IMR-90 (cell line): ENCODE results near the gene HGD. TPM values are rescaled to one million over a fixed set of nuclear protein-coding genes. Genes with fewer than 3 reads are reported as not detected.

Experiments used
- ATAC-seq: fragments of 200-7000 bp; cut with Tn5 transposase; 2 replicates; pipeline ENCODE4 v1.9.1; 2020; ENCODE audit warnings: low read depth, mild to moderate bottlenecking, moderate library complexity
- BruUV-seq: library from RNA; stranded (reverse); fragments of 400-500 nt; replicated peaks from 2 replicates; lab custom pipeline; 2021; lab: Mats Ljungman, UMichigan
- CTCF ChIA-PET: fragments of 300-600 bp; formaldehyde crosslinking; extraction: SDS; loops from one replicate; lab custom pipeline; 2021; ENCODE audit warnings: antibody characterized with exemption; lab: Yijun Ruan, JAX
- POLR2A ChIA-PET: fragments of 300-600 bp; sonication (Branson Sonifier 250); formaldehyde crosslinking; loops from one replicate; lab custom pipeline; 2022; ENCODE audit warnings: antibody characterized with exemption; ENCODE audit not compliant: unreplicated experiment; lab: Charles Lee
- DNase-seq: peaks from one replicate; pipeline ENCODE4 v3.0.0; 2013
- H2AFZ ChIP-seq: replicated peaks from 2 replicates; pipeline ENCODE3; 2013; ENCODE audit warnings: low read length, mild to moderate bottlenecking; ENCODE audit not compliant: poor library complexity
- H2AK5ac ChIP-seq: 2 replicates; pipeline ENCODE4 v1.6.1; 2013; ENCODE audit warnings: low read depth, low read length, inconsistent platforms
- H2AK9ac ChIP-seq: replicated peaks from 2 replicates; pipeline ENCODE3; 2013; ENCODE audit warnings: mild to moderate bottlenecking, low read depth, low read length, moderate library complexity; ENCODE audit not compliant: poor library complexity
- H2BK120ac ChIP-seq: 2 replicates; pipeline ENCODE4 v1.6.1; 2013; ENCODE audit warnings: low read depth, low read length, inconsistent platforms
- H2BK15ac ChIP-seq: 3 replicates; pipeline ENCODE4 v1.6.1; 2013; ENCODE audit warnings: low read depth, low read length, inconsistent platforms
- H2BK20ac ChIP-seq: 2 replicates; pipeline ENCODE4 v1.6.1; 2013; ENCODE audit warnings: low read depth, mild to moderate bottlenecking, inconsistent platforms, low read length, moderate library complexity
- H2BK5ac ChIP-seq: 2 replicates; pipeline ENCODE4 v1.6.1; 2013; ENCODE audit warnings: mild to moderate bottlenecking, low read depth, low read length, inconsistent platforms; ENCODE audit not compliant: poor library complexity, severe bottlenecking
- H3K14ac ChIP-seq: replicated peaks from 2 replicates; pipeline ENCODE4 v1.6.1; 2013; ENCODE audit warnings: low read depth, low read length, inconsistent platforms
- H3K18ac ChIP-seq: 2 replicates; pipeline ENCODE4 v1.6.1; 2013; ENCODE audit warnings: low read depth, low read length, control low read depth
- H3K23ac ChIP-seq: 2 replicates; pipeline ENCODE4 v1.6.1; 2013; ENCODE audit warnings: low read depth, low read length, inconsistent platforms
- H3K27ac ChIP-seq: 2 replicates; pipeline ENCODE4 v1.5.1; 2013; ENCODE audit warnings: mild to moderate bottlenecking, control low read depth, low read length; ENCODE audit not compliant: insufficient read depth
- H3K27me3 ChIP-seq: 2 replicates; pipeline ENCODE4 v1.6.1; 2013; ENCODE audit warnings: low read length; ENCODE audit not compliant: control insufficient read depth, insufficient read depth
- H3K36me3 ChIP-seq: 2 replicates; pipeline ENCODE4 v1.6.1; 2013; ENCODE audit warnings: low read length, mixed read lengths; ENCODE audit not compliant: control insufficient read depth, insufficient read depth
- H3K4ac ChIP-seq: 2 replicates; pipeline ENCODE4 v1.6.1; 2013; ENCODE audit warnings: low read depth, low read length, inconsistent platforms
- H3K4me1 ChIP-seq: 2 replicates; pipeline ENCODE4 v1.6.1; 2013; ENCODE audit warnings: low read length, mixed read lengths; ENCODE audit not compliant: control insufficient read depth, insufficient read depth
- H3K4me2 ChIP-seq: 2 replicates; pipeline ENCODE4 v1.6.1; 2013; ENCODE audit warnings: low read depth, mild to moderate bottlenecking, control low read depth, low read length, moderate library complexity
- H3K4me3 ChIP-seq: 2 replicates; pipeline ENCODE4 v1.5.1; 2013; ENCODE audit warnings: low read depth, mild to moderate bottlenecking, control low read depth, low read length, moderate library complexity; ENCODE audit not compliant: insufficient read depth
- H3K56ac ChIP-seq: 2 replicates; pipeline ENCODE4 v1.6.1; 2013; ENCODE audit warnings: low read length, inconsistent platforms; ENCODE audit not compliant: insufficient read depth; ENCODE audit errors: extremely low read depth
- H3K79me1 ChIP-seq, 2 experiments: 2 replicates each; pipeline ENCODE4 v1.6.1; 2013; ENCODE audit warnings: low read length in 2 of 2, inconsistent platforms in 1 of 2, low read depth in 1 of 2
- H3K9ac ChIP-seq: 2 replicates; pipeline ENCODE4 v1.6.1; 2013; ENCODE audit warnings: low read depth, low read length, control low read depth
- H3K9me1 ChIP-seq: 2 replicates; pipeline ENCODE4 v1.6.1; 2013; ENCODE audit warnings: low read length, inconsistent platforms; ENCODE audit not compliant: insufficient read depth
- H3K9me3 ChIP-seq: 2 replicates; pipeline ENCODE4 v1.6.1; 2013; ENCODE audit warnings: low read length; ENCODE audit not compliant: control insufficient read depth, insufficient read depth
- H4K20me1 ChIP-seq: 2 replicates; pipeline ENCODE4 v1.6.1; 2013; ENCODE audit warnings: low read length, inconsistent platforms; ENCODE audit not compliant: insufficient read depth
- H4K5ac ChIP-seq: 2 replicates; pipeline ENCODE4 v1.6.1; 2013; ENCODE audit warnings: mild to moderate bottlenecking, low read depth, low read length, control low read depth
- H4K8ac ChIP-seq, 2 experiments: 2 replicates each; pipeline ENCODE4 v1.6.1; 2013; ENCODE audit warnings: low read depth in 2 of 2, low read length in 2 of 2, control low read depth in 1 of 2, inconsistent platforms in 1 of 2
- H4K91ac ChIP-seq: 2 replicates; pipeline ENCODE4 v1.6.1; 2013; ENCODE audit warnings: low read depth, low read length, inconsistent platforms; ENCODE audit not compliant: insufficient read depth
- CEBPB ChIP-seq: IDR thresholded peaks from 2 replicates; pipeline ENCODE4 v1.6.1; 2012; ENCODE audit warnings: low read depth, low read length, improper control_type of control experiment
- CHD1 ChIP-seq: IDR thresholded peaks from 2 replicates; pipeline ENCODE4 v1.6.1; 2012; ENCODE audit warnings: low read depth, low read length, improper control_type of control experiment
- ELK1 ChIP-seq: fragments of 150-350 bp; IDR thresholded peaks from 2 replicates; pipeline ENCODE4 v1.6.1; 2016; ENCODE audit warnings: low read depth, mild to moderate bottlenecking, low read length, moderate library complexity, borderline replicate concordance
- FOS ChIP-seq: fragments of 150-350 bp; IDR thresholded peaks from 2 replicates; pipeline ENCODE4 v1.6.1; 2016; ENCODE audit warnings: low read depth, low read length
- MXI1 ChIP-seq: IDR thresholded peaks from 2 replicates; pipeline ENCODE4 v1.6.1; 2012; ENCODE audit warnings: low read depth, mild to moderate bottlenecking, low read length, moderate library complexity, borderline replicate concordance
- RAD21 ChIP-seq: IDR thresholded peaks from 2 replicates; pipeline ENCODE4 v1.6.1; 2012; ENCODE audit warnings: low read length, improper control_type of control experiment
- RCOR1 ChIP-seq: IDR thresholded peaks from 2 replicates; pipeline ENCODE4 v1.6.1; 2012; ENCODE audit warnings: mild to moderate bottlenecking, low read length, improper control_type of control experiment; ENCODE audit not compliant: insufficient replicate concordance
- RFX5 ChIP-seq: IDR thresholded peaks from 2 replicates; pipeline ENCODE4 v1.8.0; 2012; ENCODE audit warnings: low read depth, mild to moderate bottlenecking, low read length, moderate library complexity
- USF2 ChIP-seq: fragments of 150-350 bp; IDR thresholded peaks from 2 replicates; pipeline ENCODE4 v1.6.1; 2017; ENCODE audit warnings: mild to moderate bottlenecking, antibody characterized with exemption, low read length, low read depth
- WGBS, 2 experiments: methylation state at CpG; one replicate each; pipeline versions ENCODE4 v1.1.5 to v1.1.7; 2013; ENCODE audit warnings: missing lambda C conversion rate in 2 of 2; ENCODE audit not compliant: insufficient read length in 1 of 2; ENCODE audit errors: extremely low coverage in 2 of 2; 5-methylcytosine and 5-hydroxymethylcytosine counted together
- dilution Hi-C: fragments of 300-500 bp; cut with HindIII; formaldehyde crosslinking; loops from one replicate; pipeline ENCODE4 v1.14.3; 2018; ENCODE audit warnings: low sequenced_read_pairs; ENCODE audit not compliant: unreplicated experiment
- in situ Hi-C: fragments of 300-500 bp; cut with MboI; formaldehyde crosslinking; loops from 3 replicates; pipeline ENCODE4 v1.14.3; 2019; ENCODE audit warnings: low sequenced_read_pairs, inconsistent platforms, mixed read lengths
- intact Hi-C: fragments of 100-400 bp; cut with micrococcal nuclease; formaldehyde crosslinking; loops from 2 replicates; pipeline ENCODE4 v1.10.0; 2022
- polyA plus RNA-seq, 3 experiments: library from polyadenylated mRNA; depleted of rRNA; stranded (reverse); fragments of >200 nt; gene quantifications; 2 replicates each; pipeline ENCODE4 v1.2.3, GENCODE V29; 2012; ENCODE audit warnings: low replicate concordance in 1 of 3
- total RNA-seq: library from RNA; depleted of rRNA; stranded (reverse); fragments of >200 nt; gene quantifications from 2 replicates; pipeline ENCODE4 v1.2.3, GENCODE V29; 2012
- TF ChIP-seq, protein P1 (sequence below): conservative IDR thresholded peaks from 2 replicates; pipeline ENCODE4 v1.5.1; 2012; ENCODE audit warnings: mild to moderate bottlenecking, low read depth, low read length, improper control_type of control experiment

HGD gene
- total and polyA plus RNA-seq, 2 of the 4 experiments (the other 2 are of a cell fraction), result 0.14 TPM; not detected in 1

DNA sequence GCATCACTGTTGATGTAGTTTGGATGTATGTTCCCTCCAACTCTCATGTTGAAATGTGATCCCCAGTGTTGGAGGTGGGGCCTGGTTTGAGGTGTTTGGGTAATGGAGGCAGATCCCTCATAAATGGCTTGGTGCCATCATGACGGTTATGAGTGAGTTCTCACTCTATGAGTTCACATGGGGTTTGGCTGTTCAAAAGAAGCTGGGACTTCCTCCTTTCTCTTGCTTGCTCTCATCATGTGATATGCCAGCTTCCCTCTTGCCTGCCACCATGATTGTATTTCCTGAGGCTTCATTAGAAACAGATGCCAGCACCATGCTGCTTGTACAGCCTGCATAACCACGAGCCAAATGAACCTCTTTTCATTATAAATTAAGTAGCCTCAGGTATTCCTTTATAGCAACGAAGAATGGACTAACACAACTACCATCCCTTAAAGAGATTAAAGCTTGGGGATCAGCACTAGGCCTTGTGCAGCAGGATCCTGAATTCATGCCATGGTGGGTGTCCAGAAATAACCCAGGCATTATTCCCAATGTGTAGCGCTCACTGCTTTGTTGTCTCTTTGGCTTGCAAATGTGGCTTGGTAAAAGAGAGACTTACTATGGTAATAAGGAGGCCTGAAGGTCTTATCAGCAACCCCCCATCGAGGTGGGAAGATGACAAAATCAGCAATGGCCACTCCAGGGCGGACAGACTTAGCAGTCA, 44.0 kb downstream of the HGD start:
- Histone ChIP-seq H3K56ac (no peak overlapping the region), H3K27ac (no peak overlapping the region), H2BK20ac (no peak overlapping the region; the same call in 1 of the 2 replicates), H3K14ac (0 out of 2 replicates have a peak overlapping the region, but pooled peaks have one; percentile 45), H3K4me1 (peaks cover 13% of the 10 kb centered on the region), H3K23ac (no peak overlapping the region), H2AFZ (no peak overlapping the region), H3K27me3 (no peaks in the 10 kb centered on the region), H3K4me3 (no peak overlapping the region), H4K91ac (no peak overlapping the region; the same call in 1 of the 2 replicates), H2BK5ac (peak overlapping the region; percentile 46), H2AK5ac (no peak overlapping the region; the same call in 1 of the 2 replicates), H4K5ac (peak overlapping the region; percentile 15), H3K36me3 (no peaks in the 10 kb centered on the region), H2AK9ac (no peak overlapping the region), H2BK15ac (peak overlapping the region; percentile 60; the same call in 1 of the 3 replicates), H3K18ac (peak overlapping the region; percentile 54; the same call in 1 of the 2 replicates), H3K9ac (no peak overlapping the region), H4K20me1 (no peaks in the 10 kb centered on the region), H3K4ac (no peak overlapping the region), H3K9me3 (no peaks in the 10 kb centered on the region), H2BK120ac (no peak overlapping the region), H3K9me1 (peaks cover 4% of the 10 kb centered on the region; the same call in 1 of the 2 replicates), H4K8ac (peak overlapping the region in 1 of 2 experiments; percentile 43; a peak in 2 of 4 replicates), H3K4me2 (no peak overlapping the region), H3K79me1 (no peaks in the 10 kb centered on the region)
- 90% methylated on average over 2 of the region's 6 CpGs; no CpG with 5 or more reads in 1 of the 2 experiments for WGBS, 2 experiments
- CTCF ChIA-PET, result no interaction called here
- dilution Hi-C loops, result no loop called here
- DNase-seq (peak; percentile 40), ATAC-seq (no peak)
- in situ Hi-C loops, result no loop called here
- POLR2A ChIA-PET, result no interaction called here
- TF ChIP-seq FOS (no peak), USF2 (no peak), RAD21 (no peak), RCOR1 (no peak), MXI1 (no peak), RFX5 (no peak), CEBPB (no peak), ELK1 (no peak), CHD1 (no peak)
- TF ChIP-seq, protein P1, sequence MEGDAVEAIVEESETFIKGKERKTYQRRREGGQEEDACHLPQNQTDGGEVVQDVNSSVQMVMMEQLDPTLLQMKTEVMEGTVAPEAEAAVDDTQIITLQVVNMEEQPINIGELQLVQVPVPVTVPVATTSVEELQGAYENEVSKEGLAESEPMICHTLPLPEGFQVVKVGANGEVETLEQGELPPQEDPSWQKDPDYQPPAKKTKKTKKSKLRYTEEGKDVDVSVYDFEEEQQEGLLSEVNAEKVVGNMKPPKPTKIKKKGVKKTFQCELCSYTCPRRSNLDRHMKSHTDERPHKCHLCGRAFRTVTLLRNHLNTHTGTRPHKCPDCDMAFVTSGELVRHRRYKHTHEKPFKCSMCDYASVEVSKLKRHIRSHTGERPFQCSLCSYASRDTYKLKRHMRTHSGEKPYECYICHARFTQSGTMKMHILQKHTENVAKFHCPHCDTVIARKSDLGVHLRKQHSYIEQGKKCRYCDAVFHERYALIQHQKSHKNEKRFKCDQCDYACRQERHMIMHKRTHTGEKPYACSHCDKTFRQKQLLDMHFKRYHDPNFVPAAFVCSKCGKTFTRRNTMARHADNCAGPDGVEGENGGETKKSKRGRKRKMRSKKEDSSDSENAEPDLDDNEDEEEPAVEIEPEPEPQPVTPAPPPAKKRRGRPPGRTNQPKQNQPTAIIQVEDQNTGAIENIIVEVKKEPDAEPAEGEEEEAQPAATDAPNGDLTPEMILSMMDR, result no peak
- BruUV-seq, result no TSS peak
- intact Hi-C loops, result no loop called here
